ENCODE results near the gene EYS. TPM values are rescaled to one million over a fixed set of nuclear protein-coding genes. Genes with fewer than 3 reads are reported as not detected.

The EYS gene
- total RNA-seq, 1 donor from 2014 or later, result 0.08 TPM

DNA sequence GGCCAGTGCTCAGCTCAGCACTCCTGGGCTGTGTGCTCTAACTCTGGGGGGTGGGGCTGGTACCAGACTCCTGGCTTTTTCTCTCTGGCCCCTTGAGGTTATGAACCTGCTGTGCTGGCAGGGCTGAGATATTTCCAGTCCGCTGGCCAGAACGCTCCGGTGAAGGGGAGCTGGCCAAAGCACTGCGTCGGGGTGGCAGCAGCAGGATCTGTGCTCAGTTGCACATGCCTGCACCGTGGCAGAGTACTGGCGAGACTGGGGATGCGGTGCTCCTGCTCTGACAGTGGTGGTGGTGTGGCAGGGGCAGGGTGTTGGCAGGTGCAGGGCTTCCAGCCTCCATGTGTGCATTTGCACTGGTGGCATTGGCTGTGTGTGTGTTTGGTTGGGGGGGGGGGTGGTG, 1697.0 kb downstream of the EYS start:
- Histone ChIP-seq H3K9me3 (replicated peaks) (peaks cover 32% of the 10 kb centered on the region), H3K4me1 (no peaks in the 10 kb centered on the region), H3K27ac (replicated peaks) (no peak overlapping the region), H3K27me3 (ENCODE audit: low read depth) (no peaks in the 10 kb centered on the region), H3K36me3 (no peaks in the 10 kb centered on the region), H3K4me3 (no peak overlapping the region)
- DNase-seq, result no peak
- TF ChIP-seq, protein P1, sequence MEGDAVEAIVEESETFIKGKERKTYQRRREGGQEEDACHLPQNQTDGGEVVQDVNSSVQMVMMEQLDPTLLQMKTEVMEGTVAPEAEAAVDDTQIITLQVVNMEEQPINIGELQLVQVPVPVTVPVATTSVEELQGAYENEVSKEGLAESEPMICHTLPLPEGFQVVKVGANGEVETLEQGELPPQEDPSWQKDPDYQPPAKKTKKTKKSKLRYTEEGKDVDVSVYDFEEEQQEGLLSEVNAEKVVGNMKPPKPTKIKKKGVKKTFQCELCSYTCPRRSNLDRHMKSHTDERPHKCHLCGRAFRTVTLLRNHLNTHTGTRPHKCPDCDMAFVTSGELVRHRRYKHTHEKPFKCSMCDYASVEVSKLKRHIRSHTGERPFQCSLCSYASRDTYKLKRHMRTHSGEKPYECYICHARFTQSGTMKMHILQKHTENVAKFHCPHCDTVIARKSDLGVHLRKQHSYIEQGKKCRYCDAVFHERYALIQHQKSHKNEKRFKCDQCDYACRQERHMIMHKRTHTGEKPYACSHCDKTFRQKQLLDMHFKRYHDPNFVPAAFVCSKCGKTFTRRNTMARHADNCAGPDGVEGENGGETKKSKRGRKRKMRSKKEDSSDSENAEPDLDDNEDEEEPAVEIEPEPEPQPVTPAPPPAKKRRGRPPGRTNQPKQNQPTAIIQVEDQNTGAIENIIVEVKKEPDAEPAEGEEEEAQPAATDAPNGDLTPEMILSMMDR (IDR thresholded peaks at IDR 0.05; ENCODE audit: borderline replicate concordance), result no peak
- intact Hi-C loops (cut with micrococcal nuclease), result loop anchor here (10.0 kb wide), 1 partner anchor 325 kb away; no protein-coding TSS in a partner anchor

DNA sequence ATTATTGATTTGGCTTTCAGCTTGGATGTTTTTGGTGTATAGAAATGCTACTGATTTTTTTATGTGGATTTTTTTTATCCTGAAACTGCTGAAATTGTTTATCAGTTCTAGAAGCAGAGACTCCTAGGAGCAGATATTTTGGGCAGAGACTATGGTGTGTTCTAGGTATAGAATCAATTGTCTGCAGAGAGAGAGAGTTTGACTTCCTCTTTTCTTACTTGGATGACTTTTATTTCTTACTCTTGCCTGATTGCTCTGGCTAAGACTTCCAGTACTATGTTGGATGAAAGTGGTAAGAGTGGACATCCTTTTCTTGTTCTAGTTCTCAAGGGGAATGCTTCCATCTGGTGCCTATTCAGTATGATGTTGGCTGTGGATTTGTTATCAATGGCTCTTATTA, 1700.8 kb downstream of the EYS start:
- TF ChIP-seq, protein P1 (IDR thresholded peaks at IDR 0.05; ENCODE audit: borderline replicate concordance), result no peak

DNA sequence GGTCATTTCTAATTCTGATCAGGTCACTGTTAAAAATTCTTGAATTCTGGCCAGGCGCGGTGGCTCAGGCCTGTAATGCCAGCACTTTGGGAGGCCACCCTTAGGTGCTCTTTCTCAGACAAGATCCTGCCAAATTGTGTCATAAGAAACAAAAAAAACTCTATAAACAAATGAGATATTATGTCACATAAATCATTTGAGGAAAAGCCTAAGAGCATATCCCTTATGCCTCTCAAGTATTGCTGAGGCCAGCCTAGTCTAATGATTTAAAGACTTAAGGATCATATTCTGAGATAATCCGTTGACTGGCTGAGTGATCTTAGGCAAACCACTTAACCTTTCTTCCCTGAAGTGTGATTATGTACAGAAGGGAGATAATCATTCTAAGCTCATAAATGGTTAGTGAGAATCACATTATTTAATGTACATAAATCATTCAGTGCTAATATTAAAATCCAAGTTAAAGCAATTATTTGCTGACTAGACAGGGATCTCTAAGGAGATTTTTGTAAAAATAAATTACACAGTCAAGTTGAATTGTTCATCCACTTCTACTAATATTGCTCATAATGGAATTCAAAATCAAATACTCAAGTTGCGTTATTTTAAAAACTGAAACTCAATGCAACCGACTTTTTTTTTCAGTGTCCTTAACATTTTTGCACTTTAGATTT, 1706.1 kb downstream of the EYS start:
- no peaks in the 10 kb centered on the region for H3K36me3 ChIP-seq
- intact Hi-C loops (cut with micrococcal nuclease), result no loop called here
- H3K9me3 ChIP-seq (replicated peaks), result peaks cover 20% of the 10 kb centered on the region
- DNase-seq, result no peak
- H3K27ac ChIP-seq (replicated peaks), result no peak overlapping the region
- H3K4me3 ChIP-seq, result no peak overlapping the region
- H3K27me3 ChIP-seq (ENCODE audit: low read depth), result no peaks in the 10 kb centered on the region
- no peaks in the 10 kb centered on the region for H3K4me1 ChIP-seq
- TF ChIP-seq, protein P1 (IDR thresholded peaks at IDR 0.05; ENCODE audit: borderline replicate concordance), result no peak

More for the DNA sequence above, 1700.8 kb downstream of the EYS start:
- intact Hi-C loops (cut with micrococcal nuclease), result no loop called here
- Histone ChIP-seq H3K4me3 (no peak overlapping the region), H3K9me3 (replicated peaks) (peaks cover 43% of the 10 kb centered on the region), H3K36me3 (no peaks in the 10 kb centered on the region), H3K27ac (replicated peaks) (no peak overlapping the region), H3K4me1 (no peaks in the 10 kb centered on the region), H3K27me3 (ENCODE audit: low read depth) (no peaks in the 10 kb centered on the region)
- no peak for DNase-seq

DNA sequence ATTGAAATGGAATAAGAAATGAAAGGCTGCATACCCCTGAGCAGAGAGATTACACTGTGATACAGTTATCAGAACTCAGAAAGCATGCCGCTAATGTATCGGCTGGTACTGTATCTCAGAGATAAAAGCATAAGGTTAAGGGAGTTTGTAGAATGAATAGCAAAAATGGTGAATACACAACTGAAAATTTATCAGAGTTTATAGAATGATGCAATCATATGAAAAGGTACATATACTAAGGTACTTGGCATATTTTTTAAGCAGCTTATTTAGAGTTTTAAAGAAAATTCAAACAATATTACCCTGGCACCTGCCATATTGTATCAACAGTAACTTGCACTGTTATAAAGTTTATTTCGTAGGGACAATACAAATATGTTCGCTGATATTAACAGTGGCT, 1707.4 kb downstream of the EYS start:
- TF ChIP-seq, protein P1 (IDR thresholded peaks at IDR 0.05; ENCODE audit: borderline replicate concordance), result no peak
- no peaks in the 10 kb centered on the region for H3K4me1 ChIP-seq
- H3K27ac ChIP-seq (replicated peaks), result no peak overlapping the region
- H3K4me3 ChIP-seq, result no peak overlapping the region
- intact Hi-C loops (cut with micrococcal nuclease), result no loop called here
- DNase-seq, result no peak
- peaks cover 6% of the 10 kb centered on the region for H3K9me3 ChIP-seq (replicated peaks)
- H3K27me3 ChIP-seq (ENCODE audit: low read depth), result no peaks in the 10 kb centered on the region
- H3K36me3 ChIP-seq, result no peaks in the 10 kb centered on the region

DNA sequence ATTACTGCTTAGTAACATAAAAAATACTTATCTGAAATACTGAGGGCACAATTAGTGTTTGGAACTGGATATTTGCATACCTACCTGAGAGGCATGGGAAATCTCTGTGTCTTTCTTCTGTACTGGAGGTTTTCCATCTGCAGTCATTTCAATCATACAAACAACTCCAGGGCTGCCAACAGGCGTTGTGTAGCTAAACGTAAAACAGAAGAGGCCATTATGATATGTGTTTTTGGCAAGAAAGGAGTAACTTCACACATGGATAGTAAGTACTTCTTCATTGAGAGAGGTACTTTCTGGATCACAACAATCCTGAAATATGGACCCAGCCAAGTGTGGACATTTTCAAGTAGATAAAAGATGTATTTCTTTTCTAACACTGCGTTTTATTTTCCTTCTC, 1708.0 kb downstream of the EYS start:
- H3K27ac ChIP-seq (replicated peaks), result no peak overlapping the region
- TF ChIP-seq, protein P1 (IDR thresholded peaks at IDR 0.05; ENCODE audit: borderline replicate concordance), result no peak
- no peaks in the 10 kb centered on the region for H3K4me1 ChIP-seq
- no peaks in the 10 kb centered on the region for H3K36me3 ChIP-seq
- intact Hi-C loops (cut with micrococcal nuclease), result no loop called here
- peaks cover under 1% of the 10 kb centered on the region for H3K9me3 ChIP-seq (replicated peaks)
- no peak for DNase-seq
- H3K27me3 ChIP-seq (ENCODE audit: low read depth), result no peaks in the 10 kb centered on the region
- H3K4me3 ChIP-seq, result no peak overlapping the region

All from left ventricle myocardium inferior (tissue), 1 donor.